Panc1 (cell line): ENCODE data around the gene PLPPR4. TPM values are rescaled to one million over a fixed set of nuclear protein-coding genes. Genes with fewer than 3 reads are reported as not detected.

ENCODE experiments used
- ATAC-seq: fragments of 200-7000 bp; cut with Tn5 transposase; 2 replicates; pipeline ENCODE4 v1.9.1; 2020; ENCODE audit warnings: mild to moderate bottlenecking, moderate library complexity
- BruUV-seq: library from RNA; stranded (reverse); fragments of 400-500 nt; replicated peaks from 2 replicates; lab custom pipeline; 2021; lab: Mats Ljungman, UMichigan
- CTCF ChIA-PET: fragments of 300-600 bp; sonication (Branson Sonifier 250); formaldehyde crosslinking; loops from one replicate; lab custom pipeline; 2022; ENCODE audit warnings: antibody characterized with exemption; lab: Charles Lee
- POLR2A ChIA-PET: fragments of 300-600 bp; sonication (Branson Sonifier 250); formaldehyde crosslinking; loops from one replicate; lab custom pipeline; 2022; ENCODE audit warnings: antibody characterized with exemption; lab: Charles Lee
- DNase-seq: peaks from one replicate; pipeline ENCODE4 v3.0.0-alpha.2; 2010; ENCODE audit warnings: low read depth, low spot score
- H3K27ac ChIP-seq: 2 replicates; pipeline ENCODE4 v1.5.1; 2011; ENCODE audit warnings: mild to moderate bottlenecking, low read length, inconsistent platforms
- H3K27me3 ChIP-seq: fragments of 200-500 bp; sonication (Bioruptor generic); 2 replicates; pipeline ENCODE4 v1.6.0; 2014; ENCODE audit warnings: low read length, inconsistent platforms; ENCODE audit not compliant: control insufficient read depth, insufficient read depth
- H3K36me3 ChIP-seq: fragments of 200-500 bp; sonication (Bioruptor generic); 2 replicates; pipeline ENCODE4 v1.5.1; 2014; ENCODE audit warnings: inconsistent platforms, mild to moderate bottlenecking, low read length, moderate library complexity; ENCODE audit not compliant: control insufficient read depth, insufficient read depth
- H3K4me1 ChIP-seq: 2 replicates; pipeline ENCODE4 v1.5.1; 2011; ENCODE audit warnings: inconsistent platforms, mild to moderate bottlenecking, low read length, moderate library complexity; ENCODE audit not compliant: control insufficient read depth, insufficient read depth
- H3K4me3 ChIP-seq, 2 experiments: 2 replicates each; pipeline ENCODE4 v1.5.1; 2011 to 2012; ENCODE audit warnings: low read depth in 2 of 2, low read length in 2 of 2, mild to moderate bottlenecking in 2 of 2, inconsistent platforms in 1 of 2, moderate library complexity in 1 of 2
- H3K9me3 ChIP-seq: fragments of 200-500 bp; sonication (Bioruptor generic); 2 replicates; pipeline ENCODE4 v1.5.1; 2014; ENCODE audit warnings: low read depth, mild to moderate bottlenecking, inconsistent platforms, low read length, moderate library complexity; ENCODE audit not compliant: control insufficient read depth, insufficient read depth
- CTCF ChIP-seq: fragments of 450-650 bp; IDR thresholded peaks from 2 replicates; pipeline ENCODE4 v1.5.1; 2017; ENCODE audit warnings: mild to moderate bottlenecking
- POLR2AphosphoS5 ChIP-seq: IDR thresholded peaks from 2 replicates; pipeline ENCODE4 v1.6.1; 2012; ENCODE audit warnings: mild to moderate bottlenecking, low read depth, low read length, moderate library complexity
- REST ChIP-seq, 2 experiments: IDR thresholded peaks; 2 replicates each; pipeline ENCODE4 v1.6.1; 2011 to 2012; ENCODE audit warnings: low read depth in 2 of 2, control low read depth in 1 of 2, low read length in 1 of 2, mild to moderate bottlenecking in 1 of 2, moderate library complexity in 1 of 2; ENCODE audit not compliant: insufficient read depth in 1 of 2
- SIN3A ChIP-seq: IDR thresholded peaks from 2 replicates; pipeline ENCODE4 v1.6.1; 2012; ENCODE audit warnings: low read depth, mild to moderate bottlenecking, low read length, moderate library complexity, borderline replicate concordance; ENCODE audit not compliant: insufficient read depth
- TCF7L2 ChIP-seq: IDR thresholded peaks from 2 replicates; pipeline ENCODE4 v1.6.1; 2011; ENCODE audit warnings: mild to moderate bottlenecking, low read depth, low read length, inconsistent platforms
- in situ Hi-C: cut with HindIII; loops from 2 replicates; pipeline ENCODE4 v1.10.0; 2016; ENCODE audit warnings: low sequenced_read_pairs, low pct_unique_long_range_greater_than_20kb
- intact Hi-C: fragments of 100-400 bp; cut with micrococcal nuclease; formaldehyde crosslinking; loops from one replicate; pipeline ENCODE4 v1.10.0; 2022; ENCODE audit not compliant: unreplicated experiment
- total RNA-seq: library from RNA; stranded (reverse); gene quantifications from one replicate; pipeline ENCODE4 v1.2.1, GENCODE V29; 2021; ENCODE audit not compliant: unreplicated experiment

Gene PLPPR4
- total RNA-seq, 1 experiment from 2014 or later, result not detected

- Histone ChIP-seq H3K27me3 (no peaks in the 10 kb centered on the region), H3K9me3 (no peaks in the 10 kb centered on the region), H3K36me3 (no peaks in the 10 kb centered on the region), H3K4me1 (no peaks in the 10 kb centered on the region), H3K27ac (no peak overlapping the region), H3K4me3 (no peak overlapping the region)
- CTCF ChIA-PET, result no interaction called here
- DNase-seq (no peak), ATAC-seq (no peak)
- in situ Hi-C loops, result no loop called here
- intact Hi-C loops, result no loop called here
- no TSS peak for BruUV-seq
- POLR2A ChIA-PET, result no interaction called here
- TF ChIP-seq REST (IDR thresholded peaks at IDR 0.05; ENCODE audit: insufficient read depth in 1 of 2, low read depth in 2 of 2, low read length in 1 of 2) (no peak), CTCF (no peak), POLR2AphosphoS5 (no peak), TCF7L2 (no peak), SIN3A (no peak)
Observed at GRCh38 chr1:99347041-99347684, 82.9 kb downstream of the PLPPR4 start.

- intact Hi-C loops, result no loop called here
- TF ChIP-seq POLR2AphosphoS5 (no peak), TCF7L2 (no peak), REST (IDR thresholded peaks at IDR 0.05; ENCODE audit: insufficient read depth in 1 of 2, low read depth in 2 of 2, low read length in 1 of 2) (no peak)
- ChIA-PET POLR2A (no interaction called here), CTCF (no interaction called here)
- H3K27ac ChIP-seq, result no peak overlapping the region
- in situ Hi-C loops, result no loop called here
- H3K4me1 ChIP-seq, result no peaks in the 10 kb centered on the region
- H3K9me3 ChIP-seq, result no peaks in the 10 kb centered on the region
- H3K36me3 ChIP-seq, result no peaks in the 10 kb centered on the region
- H3K4me3 ChIP-seq, result no peak overlapping the region
- no peaks in the 10 kb centered on the region for H3K27me3 ChIP-seq
- no peak for DNase-seq
- BruUV-seq, result no TSS peak
- no peak for ATAC-seq
Observed at GRCh38 chr1:99348397-99349132, 84.3 kb downstream of the PLPPR4 start.
